K562 (cell line): Measurements from ENCODE around the gene PHAX. TPM values are rescaled to one million over a fixed set of nuclear protein-coding genes. Genes with fewer than 3 reads are reported as not detected.
A peak's percentile ranks its signal among the peaks of the same experiment; 100 is the strongest.

Experiments used
- CBX3 ChIP-seq, 2 experiments: IDR thresholded peaks; 1 replicate in 1 of 2; 2 replicates in 1 of 2; pipeline ENCODE4 v1.6.1; 2012; ENCODE audit warnings: inconsistent platforms in 2 of 2, low read length in 2 of 2, borderline replicate concordance in 1 of 2, control low read depth in 1 of 2
- CLOCK ChIP-seq: fragments of 250-450 bp; sonication (Bioruptor Pico); IDR thresholded peaks from 2 replicates; pipeline ENCODE4 v1.4.0; 2020; ENCODE audit warnings: mild to moderate bottlenecking, moderate library complexity, borderline replicate concordance
- CREM ChIP-seq: IDR thresholded peaks from 2 replicates; pipeline ENCODE4 v1.6.1; 2014; ENCODE audit warnings: antibody characterized with exemption, low read depth
- CTBP1 ChIP-seq: fragments of 450-650 bp; IDR thresholded peaks from 2 replicates; pipeline ENCODE4 v1.6.1; 2016; ENCODE audit warnings: borderline replicate concordance
- ETV1 ChIP-seq: fragments of 450-650 bp; conservative IDR thresholded peaks from 2 replicates; pipeline ENCODE4 v1.6.1; 2016; ENCODE audit warnings: missing genetic modification characterization, control low read depth, low read depth, missing compliant biosample characterization
- HLTF ChIP-seq: fragments of 450-650 bp; IDR thresholded peaks from 2 replicates; pipeline ENCODE4 v1.6.1; 2016
- NR1H2 ChIP-seq: sonication (generic); formaldehyde crosslinking; IDR thresholded peaks from 2 replicates; pipeline ENCODE4 v1.4.0; 2020; ENCODE audit warnings: mild to moderate bottlenecking, missing genetic modification reagents
- NR3C1 ChIP-seq: sonication (generic); formaldehyde crosslinking; IDR thresholded peaks from 2 replicates; pipeline ENCODE4 v1.8.1; 2022; ENCODE audit warnings: missing genetic modification reagents
- RBFOX2 ChIP-seq: fragments of 200-400 bp; formaldehyde crosslinking; IDR thresholded peaks from 2 replicates; pipeline ENCODE4 v1.6.1; 2017; ENCODE audit warnings: low read depth, mild to moderate bottlenecking, low read length, moderate library complexity
- RERE ChIP-seq: sonication (generic); formaldehyde crosslinking; IDR thresholded peaks from 2 replicates; pipeline ENCODE4 v1.8.0; 2023; ENCODE audit warnings: missing genetic modification reagents, mild to moderate bottlenecking, borderline replicate concordance
- SNAPC5 ChIP-seq: fragments of 250-450 bp; sonication (Bioruptor Pico); IDR thresholded peaks from 2 replicates; pipeline ENCODE4 v1.8.0; 2021; ENCODE audit warnings: moderate library complexity, mild to moderate bottlenecking, inconsistent platforms
- TEAD4 ChIP-seq, 2 experiments: sonication (generic) in 1 of 2; formaldehyde crosslinking in 1 of 2; IDR thresholded peaks; 2 replicates each; pipeline versions ENCODE4 v1.6.1 to v1.8.0; 2012 to 2022; ENCODE audit warnings: borderline replicate concordance in 1 of 2, inconsistent platforms in 1 of 2, low read length in 1 of 2, mild to moderate bottlenecking in 1 of 2, missing genetic modification reagents in 1 of 2
- TFE3 ChIP-seq: fragments of 450-650 bp; formaldehyde crosslinking; IDR thresholded peaks from 2 replicates; pipeline ENCODE4 v1.4.0; 2020; ENCODE audit warnings: mild to moderate bottlenecking, mixed read lengths
- YY1 ChIP-seq, 3 experiments: IDR thresholded peaks; 2 replicates each; pipeline ENCODE4 v1.6.1; 2011; ENCODE audit warnings: low read length in 2 of 3, mild to moderate bottlenecking in 2 of 3, moderate library complexity in 2 of 3, borderline replicate concordance in 1 of 3, control low read depth in 1 of 3, low read depth in 1 of 3; ENCODE audit not compliant: insufficient read depth in 3 of 3, insufficient replicate concordance in 2 of 3, control insufficient read depth in 1 of 3, insufficient read length in 1 of 3; ENCODE audit errors: extremely low read depth in 1 of 3
- ZKSCAN3 ChIP-seq: fragments of 250-450 bp; sonication (Bioruptor Pico); IDR thresholded peaks from 2 replicates; pipeline ENCODE4 v1.4.0; 2020
- ZNF184 ChIP-seq: sonication (generic); formaldehyde crosslinking; IDR thresholded peaks from 2 replicates; pipeline ENCODE4 v1.5.0; 2020; ENCODE audit warnings: missing genetic modification reagents
- polyA plus RNA-seq, 8 experiments: library from polyadenylated mRNA; depleted of rRNA in 4 of 8; stranded (reverse) in 5 of 8; unstranded in 3 of 8; fragments of >200 nt; fragmentation: Nextera tagmentation in 2 of 8; fragmentation: Illumina TruSeq in 1 of 8; extraction: Ambion mirVana in 2 of 8; extraction: Trizol in 1 of 8; gene quantifications; 2 replicates each; pipeline versions ENCODE4 v1.2.1 to v1.2.3, GENCODE V29; 2011 to 2014; ENCODE audit warnings: inconsistent platforms in 1 of 8, missing spikeins in 1 of 8
- total RNA-seq, 7 experiments: library from RNA; depleted of rRNA in 6 of 7; stranded (reverse); fragments of >200 nt in 6 of 7; fragmentation: Illumina TruSeq in 2 of 7; extraction: Trizol in 2 of 7; gene quantifications; 2 replicates each; pipeline versions ENCODE4 v1.2.1 to v1.2.3, GENCODE V29; 2011 to 2021; ENCODE audit warnings: low replicate concordance in 1 of 7

The PHAX gene
- total and polyA plus RNA-seq, 9 of the 15 experiments (the other 6 are each of a cell fraction or from before 2014, with no cell fraction given), result 20.2 to 59.8 (median 43.5) TPM

GRCh38 chr5:126600631-126601511 is at the start of gene PHAX (continued):
- TF ChIP-seq CLOCK (CRISPR knock-in tag), result no peak
- peak; percentile 96 for TF ChIP-seq RBFOX2
- TF ChIP-seq CBX3 (IDR thresholded peaks at IDR 0.05; ENCODE audit: borderline replicate concordance in 1 of 2, low read length in 2 of 2), result peak in 1 of 2 experiments; percentile 20; a peak in 1 of 3 replicates
- peak; percentile 68 for TF ChIP-seq ETV1
- TF ChIP-seq NR1H2 (CRISPR knock-in tag), result 0 out of 2 replicates have a peak, but pooled peaks have one; percentile 69
- TF ChIP-seq CTBP1, result peak; percentile 74
- no peak for TF ChIP-seq SNAPC5
- TF ChIP-seq HLTF, result peak; percentile 24; the same call in 1 of the 2 replicates
- TF ChIP-seq ZNF184 (CRISPR knock-in tag), result no peak
- peak; percentile 63 for TF ChIP-seq CREM
- TF ChIP-seq NR3C1 (CRISPR knock-in tag), result no peak
- TF ChIP-seq TEAD4 (IDR thresholded peaks at IDR 0.05; ENCODE audit: low read length), result peak; percentile 53
- no peak for TF ChIP-seq TEAD4 (CRISPR knock-in tag; IDR thresholded peaks at IDR 0.05; ENCODE audit: borderline replicate concordance)
- no peak for TF ChIP-seq ZKSCAN3 (CRISPR knock-in tag)
- no peak for TF ChIP-seq RERE
- no peak for TF ChIP-seq TFE3 (CRISPR knock-in tag)
- TF ChIP-seq YY1 (IDR thresholded peaks at IDR 0.05; ENCODE audit: borderline replicate concordance in 1 of 3, control insufficient read depth in 1 of 3, extremely low read depth in 1 of 3, insufficient read depth in 3 of 3, insufficient read length in 1 of 3, insufficient replicate concordance in 2 of 3, low read depth in 1 of 3, low read length in 2 of 3), result peak; percentile 66 to 93 (median 89)
